Hindlimb muscle (tissue), 1 donor: ENCODE measurements around the gene MEGF8. TPM values are rescaled to one million over a fixed set of nuclear protein-coding genes. Genes with fewer than 3 reads are reported as not detected.

Experiments
- DNase-seq: peaks from one replicate; pipeline ENCODE4 v3.0.0-alpha.2; 2013
- polyA plus RNA-seq: library from polyadenylated mRNA; unstranded; fragments of 120-200 nt; gene quantifications from one replicate; pipeline ENCODE4 v1.2.1, GENCODE V29; 2013; ENCODE audit not compliant: insufficient read length

The MEGF8 gene
- polyA plus RNA-seq, 1 donor: 30.9 TPM

GRCh38 chr19:42287017-42287826 lies 38.2 kb upstream of the MEGF8 start:
- no peak for DNase-seq

DNA sequence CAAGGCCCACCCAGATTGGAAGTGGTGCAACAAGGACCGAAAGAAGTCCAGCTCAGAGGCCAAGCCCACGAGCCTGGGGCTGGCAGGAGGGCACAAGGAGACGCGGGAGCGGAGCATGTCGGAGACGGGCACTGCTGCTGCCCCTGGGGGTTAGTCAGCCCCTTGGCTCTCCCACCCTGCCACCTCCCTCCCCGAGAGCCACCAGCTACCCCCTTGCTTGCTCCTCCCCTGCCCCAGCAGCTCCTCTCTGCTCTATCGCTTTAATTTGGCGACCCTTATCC lies 37.7 kb upstream of the MEGF8 start:
- DNase-seq: no peak

- no peak for DNase-seq
Observed at GRCh38 chr19:42288387-42288786, 37.0 kb upstream of the MEGF8 start.

DNA sequence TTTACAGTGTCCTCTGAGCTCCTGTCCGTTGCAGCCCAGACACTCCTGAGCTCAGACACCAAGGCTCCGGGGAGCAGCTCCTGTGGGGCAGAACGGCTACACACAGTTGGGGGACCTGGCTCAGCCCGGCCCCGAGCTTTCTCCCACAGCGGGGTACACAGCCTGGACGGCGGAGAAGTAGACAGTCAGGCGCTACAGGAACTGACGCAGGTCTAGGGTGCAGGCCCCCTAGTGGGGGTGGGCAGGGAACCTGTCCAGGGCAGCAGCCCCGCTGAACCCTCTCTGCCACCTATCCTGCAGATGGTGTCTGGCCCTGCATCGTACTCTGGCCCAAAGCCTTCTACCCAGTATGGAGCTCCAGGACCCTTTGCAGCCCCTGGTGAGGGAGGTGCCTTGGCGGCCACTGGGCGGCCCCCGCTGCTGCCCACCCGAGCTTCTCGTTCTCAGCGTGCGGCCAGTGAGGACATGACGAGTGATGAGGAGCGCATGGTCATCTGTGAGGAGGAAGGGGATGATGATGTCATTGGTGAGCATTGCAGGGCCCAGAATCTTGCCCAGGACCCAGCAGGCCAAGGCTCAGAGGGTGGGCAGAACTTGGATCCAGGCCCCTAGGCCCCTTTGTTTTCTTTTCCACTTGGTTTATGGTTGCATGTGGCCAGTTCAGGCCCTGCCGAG lies 36.4 kb upstream of the MEGF8 start:
- no peak for DNase-seq

- no peak for DNase-seq
Observed at GRCh38 chr19:42289556-42290041, 35.8 kb upstream of the MEGF8 start.

GRCh38 chr19:42290136-42290522 lies 35.3 kb upstream of the MEGF8 start:
- DNase-seq: no peak

- no peak for DNase-seq
Observed at GRCh38 chr19:42290523-42291434, 34.7 kb upstream of the MEGF8 start.

- DNase-seq: no peak
Observed at GRCh38 chr19:42291435-42291810, 34.0 kb upstream of the MEGF8 start.

- DNase-seq: no peak
Observed at GRCh38 chr19:42292042-42292960, 33.1 kb upstream of the MEGF8 start.

- no peak for DNase-seq
Observed at GRCh38 chr19:42292963-42293362, 32.5 kb upstream of the MEGF8 start.

GRCh38 chr19:42293540-42293939 lies 31.9 kb upstream of the MEGF8 start:
- DNase-seq: no peak

DNA sequence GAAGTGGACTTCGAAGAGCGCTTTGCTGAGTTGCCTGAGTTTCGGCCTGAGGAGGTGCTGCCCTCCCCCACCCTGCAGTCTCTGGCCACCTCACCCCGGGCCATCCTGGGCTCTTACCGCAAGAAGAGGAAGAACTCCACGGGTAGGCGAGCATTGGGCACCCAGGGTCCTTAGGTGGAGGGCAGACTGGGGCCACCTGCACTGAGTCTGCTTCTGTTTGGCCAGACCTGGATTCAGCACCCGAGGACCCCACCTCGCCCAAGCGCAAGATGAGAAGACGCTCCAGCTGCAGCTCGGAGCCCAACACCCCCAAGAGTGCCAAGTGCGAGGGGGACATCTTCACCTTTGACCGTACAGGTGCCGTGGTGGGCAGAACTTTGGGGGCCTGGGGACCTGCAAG lies 31.5 kb upstream of the MEGF8 start:
- no peak for DNase-seq

DNA sequence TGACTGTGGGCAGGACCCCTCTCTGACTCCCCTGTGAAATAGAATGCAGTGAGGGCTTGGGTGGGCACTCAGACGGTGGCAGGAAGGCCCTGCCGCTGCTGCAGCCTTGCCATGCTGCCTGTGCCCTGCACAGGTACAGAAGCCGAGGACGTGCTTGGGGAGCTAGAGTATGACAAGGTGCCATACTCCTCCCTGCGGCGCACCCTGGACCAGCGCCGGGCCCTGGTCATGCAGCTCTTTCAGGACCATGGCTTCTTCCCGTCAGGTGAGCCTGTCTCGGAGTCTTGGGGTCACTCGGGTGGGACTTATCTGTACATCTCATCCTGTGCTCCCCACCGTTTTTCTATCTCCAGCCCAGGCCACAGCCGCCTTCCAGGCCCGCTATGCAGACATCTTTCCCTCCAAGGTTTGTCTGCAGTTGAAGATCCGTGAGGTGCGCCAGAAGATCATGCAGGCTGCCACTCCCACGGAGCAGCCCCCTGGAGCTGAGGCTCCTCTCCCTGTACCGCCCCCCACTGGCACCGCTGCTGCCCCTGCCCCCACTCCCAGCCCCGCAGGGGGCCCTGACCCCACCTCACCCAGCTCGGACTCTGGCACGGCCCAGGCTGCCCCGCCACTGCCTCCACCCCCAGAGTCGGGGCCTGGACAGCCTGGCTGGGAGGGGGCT lies 30.8 kb upstream of the MEGF8 start:
- DNase-seq: no peak

DNA sequence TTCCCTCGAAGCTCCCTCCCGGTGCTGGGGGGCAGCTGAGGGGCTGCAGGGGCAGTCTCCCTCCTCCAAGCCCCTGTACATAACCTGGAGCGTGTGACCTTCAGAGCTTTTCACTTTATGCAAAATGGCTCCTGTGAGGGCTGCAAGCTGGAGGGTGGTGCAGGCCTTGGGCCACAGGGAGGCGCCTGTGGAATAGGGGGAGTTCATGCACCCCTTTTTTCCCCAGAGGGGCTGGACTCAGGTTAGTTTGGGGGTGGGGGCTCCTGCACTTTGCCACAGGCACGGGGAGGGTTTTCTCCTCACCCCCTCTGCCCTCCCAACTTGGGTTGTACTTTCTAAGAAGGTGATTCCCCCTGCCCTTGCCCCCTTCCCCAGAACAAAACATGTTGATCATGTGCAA lies 30.1 kb upstream of the MEGF8 start:
- DNase-seq: no peak

DNA sequence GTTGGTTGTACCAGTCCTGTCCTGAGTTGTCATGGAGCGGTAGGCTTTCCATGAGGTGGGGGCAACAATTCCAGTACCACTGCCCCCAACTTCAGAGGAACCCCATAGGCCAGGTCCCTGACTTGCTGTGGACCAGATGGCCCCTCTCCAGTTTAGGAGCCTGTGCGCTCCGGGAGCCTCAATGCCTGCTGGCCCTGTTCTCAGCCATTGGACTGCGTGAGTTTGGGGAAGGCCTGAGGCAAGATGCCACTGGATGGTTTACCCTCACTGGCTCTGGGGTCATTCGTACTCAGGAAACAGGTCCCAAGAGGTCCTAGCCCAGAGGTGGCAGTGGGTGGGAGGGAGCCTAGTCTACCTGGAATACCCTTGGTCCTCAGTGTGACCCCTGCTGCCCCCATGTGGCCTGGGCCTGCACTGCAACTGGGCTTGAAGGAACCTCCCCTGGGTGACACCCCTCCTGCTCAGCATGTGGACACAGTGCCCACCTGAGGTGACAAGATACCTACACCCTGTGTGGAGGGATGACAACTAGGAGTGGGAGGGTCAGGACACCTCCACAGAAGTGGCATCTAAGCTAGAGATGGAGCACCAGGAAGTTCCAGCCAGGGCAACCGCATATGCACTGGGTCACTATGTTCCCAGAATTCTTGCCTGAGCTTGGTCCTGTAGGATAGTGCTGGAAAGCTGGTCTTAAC lies 29.5 kb upstream of the MEGF8 start:
- DNase-seq: peak; percentile 65

- no peak for DNase-seq
Observed at GRCh38 chr19:42297039-42297438, 28.4 kb upstream of the MEGF8 start.

DNA sequence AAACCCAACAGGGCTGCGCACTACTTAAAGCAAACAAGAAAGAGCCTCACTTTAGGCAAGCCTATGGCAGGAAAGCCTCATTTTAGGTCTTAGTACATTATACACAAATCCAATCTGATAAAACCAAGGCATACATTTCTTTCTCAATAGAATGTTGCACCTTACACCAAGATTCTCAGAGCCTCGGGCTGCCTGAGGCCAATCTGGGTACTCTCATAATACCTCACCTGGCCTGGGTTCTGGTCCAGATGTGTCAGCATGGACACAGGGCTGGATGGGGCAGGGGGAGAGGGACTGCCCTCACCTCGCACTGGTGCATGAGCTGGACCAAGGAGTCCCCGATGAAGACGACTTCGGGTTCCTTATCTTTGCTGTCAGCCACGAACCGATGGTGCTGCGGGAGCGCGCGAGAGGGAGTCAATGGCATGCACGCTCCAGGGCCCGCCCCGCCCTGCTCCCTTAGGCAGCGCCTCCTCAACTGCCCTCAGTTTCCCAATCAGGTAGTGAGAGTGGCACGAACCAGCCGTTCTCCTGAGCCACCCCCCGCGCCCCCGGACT lies 23.7 kb upstream of the MEGF8 start, which contains the start of gene PRR19:
Gene PRR19, plus strand, starts transcription at position 487 of the 558 bp plus-strand sequence. CDS start 7,453 bp downstream, outside the sequence.
- no peak for DNase-seq

DNA sequence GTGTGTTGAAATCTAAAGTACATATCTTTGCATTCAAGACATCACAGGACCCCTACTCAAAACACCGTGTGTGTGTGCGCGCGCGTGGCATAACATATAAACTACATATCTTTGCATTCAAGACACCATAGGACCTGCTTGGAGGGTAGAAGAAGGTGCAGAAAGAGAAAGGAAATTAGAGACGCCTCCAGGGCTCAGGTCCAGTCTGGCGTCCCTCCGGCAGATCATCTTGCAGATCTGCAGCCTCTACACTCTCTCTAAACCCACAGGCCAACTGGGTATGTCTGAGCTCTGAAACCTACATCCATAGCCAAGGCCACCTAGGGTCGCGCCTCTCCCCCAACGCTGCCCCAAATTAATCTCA lies 22.4 kb upstream of the MEGF8 start:
- no peak for DNase-seq

GRCh38 chr19:42303876-42304275 lies 21.6 kb upstream of the MEGF8 start:
- DNase-seq: no peak

DNA sequence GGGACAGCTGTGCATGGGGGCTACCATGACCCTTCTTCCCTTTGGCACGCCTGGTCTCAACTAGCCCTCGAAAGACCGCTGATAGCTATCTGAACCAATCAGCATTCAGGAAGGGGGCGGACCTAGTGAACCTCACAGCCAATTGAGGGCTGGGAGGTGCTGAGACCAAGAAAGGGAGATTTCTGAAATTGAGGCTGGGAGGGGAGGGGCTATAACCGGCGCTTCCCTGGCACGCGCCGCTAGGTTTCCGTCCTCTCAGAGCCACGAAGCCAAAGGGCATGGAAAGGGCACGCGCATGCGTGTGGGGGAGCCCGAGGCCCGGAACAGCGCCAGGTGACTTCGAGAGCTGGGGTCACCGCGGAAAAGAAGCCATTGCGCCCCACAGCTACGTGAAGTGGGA lies 18.8 kb upstream of the MEGF8 start:
- DNase-seq: no peak

- DNase-seq: no peak
Observed at GRCh38 chr19:42309686-42310085, 15.7 kb upstream of the MEGF8 start.
